ENCODE measurements around the gene DLGAP1.

DLGAP1 gene

DNA sequence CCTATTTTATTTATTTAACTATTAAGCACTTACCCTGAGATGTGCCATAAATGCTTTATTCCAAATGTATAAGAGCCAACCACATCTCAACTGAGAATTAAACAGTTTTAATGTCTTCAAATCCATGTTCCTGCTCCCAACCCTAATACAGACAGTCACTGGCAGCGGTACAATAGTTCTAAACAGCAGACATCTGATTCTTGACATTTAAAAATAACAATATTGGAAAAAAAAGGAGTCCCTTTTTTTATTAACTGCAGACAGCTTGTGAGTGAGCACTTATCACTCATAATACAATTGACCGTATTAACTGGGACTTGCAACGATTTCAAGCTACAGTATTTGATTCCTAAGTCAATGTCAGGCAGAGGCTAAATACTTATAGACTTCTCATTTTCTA is 580.5 kb downstream of the DLGAP1 start:
- no peak overlapping the region for H3K27ac ChIP-seq (ENCODE audit: poor library complexity, severe bottlenecking)
- no peaks in the 10 kb centered on the region for H3K36me3 ChIP-seq (ENCODE audit: low read depth)
- no peaks in the 10 kb centered on the region for H3K4me1 ChIP-seq (ENCODE audit: insufficient read depth, poor library complexity, severe bottlenecking)
- DNase-seq (ENCODE audit: low spot score) (no peak), ATAC-seq (ENCODE audit: low read depth) (no peak)
- no peaks in the 10 kb centered on the region for H3K27me3 ChIP-seq (ENCODE audit: insufficient read depth, poor library complexity, severe bottlenecking)
- TF ChIP-seq, protein P1, sequence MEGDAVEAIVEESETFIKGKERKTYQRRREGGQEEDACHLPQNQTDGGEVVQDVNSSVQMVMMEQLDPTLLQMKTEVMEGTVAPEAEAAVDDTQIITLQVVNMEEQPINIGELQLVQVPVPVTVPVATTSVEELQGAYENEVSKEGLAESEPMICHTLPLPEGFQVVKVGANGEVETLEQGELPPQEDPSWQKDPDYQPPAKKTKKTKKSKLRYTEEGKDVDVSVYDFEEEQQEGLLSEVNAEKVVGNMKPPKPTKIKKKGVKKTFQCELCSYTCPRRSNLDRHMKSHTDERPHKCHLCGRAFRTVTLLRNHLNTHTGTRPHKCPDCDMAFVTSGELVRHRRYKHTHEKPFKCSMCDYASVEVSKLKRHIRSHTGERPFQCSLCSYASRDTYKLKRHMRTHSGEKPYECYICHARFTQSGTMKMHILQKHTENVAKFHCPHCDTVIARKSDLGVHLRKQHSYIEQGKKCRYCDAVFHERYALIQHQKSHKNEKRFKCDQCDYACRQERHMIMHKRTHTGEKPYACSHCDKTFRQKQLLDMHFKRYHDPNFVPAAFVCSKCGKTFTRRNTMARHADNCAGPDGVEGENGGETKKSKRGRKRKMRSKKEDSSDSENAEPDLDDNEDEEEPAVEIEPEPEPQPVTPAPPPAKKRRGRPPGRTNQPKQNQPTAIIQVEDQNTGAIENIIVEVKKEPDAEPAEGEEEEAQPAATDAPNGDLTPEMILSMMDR (IDR thresholded peaks at IDR 0.05; ENCODE audit: poor library complexity, severe bottlenecking) = no peak
- no peak overlapping the region for H3K4me3 ChIP-seq (ENCODE audit: severe bottlenecking)
- peaks cover 2% of the 10 kb centered on the region for H3K9me3 ChIP-seq (ENCODE audit: severe bottlenecking)

GRCh38 chr18:3874125-3874524 is 581.0 kb downstream of the DLGAP1 start:
- Histone ChIP-seq H3K4me1 (ENCODE audit: insufficient read depth, poor library complexity, severe bottlenecking) (no peaks in the 10 kb centered on the region), H3K9me3 (ENCODE audit: severe bottlenecking) (peaks cover 2% of the 10 kb centered on the region), H3K4me3 (ENCODE audit: severe bottlenecking) (no peak overlapping the region), H3K27ac (ENCODE audit: poor library complexity, severe bottlenecking) (no peak overlapping the region), H3K36me3 (ENCODE audit: low read depth) (no peaks in the 10 kb centered on the region), H3K27me3 (ENCODE audit: insufficient read depth, poor library complexity, severe bottlenecking) (no peaks in the 10 kb centered on the region)
- ATAC-seq (ENCODE audit: low read depth) (no peak), DNase-seq (ENCODE audit: low spot score) (no peak)
- TF ChIP-seq, protein P1 (IDR thresholded peaks at IDR 0.05; ENCODE audit: poor library complexity, severe bottlenecking) = no peak

GRCh38 chr18:3873698-3874097 is 581.4 kb downstream of the DLGAP1 start:
- no peaks in the 10 kb centered on the region for H3K36me3 ChIP-seq (ENCODE audit: low read depth)
- ATAC-seq (ENCODE audit: low read depth) (no peak), DNase-seq (ENCODE audit: low spot score) (no peak)
- no peak overlapping the region for H3K4me3 ChIP-seq (ENCODE audit: severe bottlenecking)
- TF ChIP-seq, protein P1 (IDR thresholded peaks at IDR 0.05; ENCODE audit: poor library complexity, severe bottlenecking) = no peak
- H3K4me1 ChIP-seq (ENCODE audit: insufficient read depth, poor library complexity, severe bottlenecking) = no peaks in the 10 kb centered on the region
- no peak overlapping the region for H3K27ac ChIP-seq (ENCODE audit: poor library complexity, severe bottlenecking)
- no peaks in the 10 kb centered on the region for H3K27me3 ChIP-seq (ENCODE audit: insufficient read depth, poor library complexity, severe bottlenecking)
- peaks cover 2% of the 10 kb centered on the region for H3K9me3 ChIP-seq (ENCODE audit: severe bottlenecking)

DNA sequence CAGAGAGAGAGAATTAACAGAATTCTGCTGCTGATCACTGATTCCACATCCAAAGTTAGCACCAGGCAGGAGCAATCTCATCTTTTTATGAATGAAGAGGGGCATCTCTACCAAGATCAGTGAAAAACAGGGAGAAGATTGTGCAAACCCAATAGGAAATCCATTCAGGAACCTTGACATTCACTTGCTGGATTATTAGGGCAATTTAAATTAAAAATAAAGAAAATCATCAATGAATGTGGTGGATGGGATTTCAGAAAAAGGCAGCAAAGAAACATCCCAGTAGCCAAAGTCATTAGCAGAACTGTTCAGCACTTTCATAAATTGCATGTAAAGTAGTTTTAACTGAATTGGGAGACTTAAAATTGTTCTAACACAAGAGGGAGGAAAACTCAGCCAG is 581.9 kb downstream of the DLGAP1 start:
- Histone ChIP-seq H3K4me1 (ENCODE audit: insufficient read depth, poor library complexity, severe bottlenecking) (no peaks in the 10 kb centered on the region), H3K9me3 (ENCODE audit: severe bottlenecking) (peaks cover 2% of the 10 kb centered on the region), H3K27ac (ENCODE audit: poor library complexity, severe bottlenecking) (no peak overlapping the region), H3K4me3 (ENCODE audit: severe bottlenecking) (no peak overlapping the region), H3K36me3 (ENCODE audit: low read depth) (no peaks in the 10 kb centered on the region), H3K27me3 (ENCODE audit: insufficient read depth, poor library complexity, severe bottlenecking) (no peaks in the 10 kb centered on the region)
- ATAC-seq (ENCODE audit: low read depth) (no peak), DNase-seq (ENCODE audit: low spot score) (no peak)
- TF ChIP-seq, protein P1 (IDR thresholded peaks at IDR 0.05; ENCODE audit: poor library complexity, severe bottlenecking) = no peak

DNA sequence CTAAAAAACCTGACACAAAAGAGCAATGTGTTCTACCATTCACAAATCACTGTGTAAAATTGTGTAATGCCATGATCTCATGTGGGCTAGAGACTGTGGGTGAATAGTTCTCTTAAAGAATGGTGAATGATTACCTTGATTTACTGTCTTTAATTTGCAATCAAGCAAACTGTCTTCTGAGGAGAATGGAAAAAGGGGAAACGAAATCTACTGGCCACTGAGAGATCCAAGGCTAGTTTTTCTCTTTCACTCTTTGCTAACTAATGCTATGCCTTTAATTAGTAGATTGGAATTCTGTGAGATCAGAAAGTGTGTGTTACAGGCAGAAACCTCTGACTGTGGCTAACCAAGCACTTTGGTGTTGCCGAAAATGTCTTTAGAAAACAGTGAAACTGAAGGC is 582.5 kb downstream of the DLGAP1 start:
- Histone ChIP-seq H3K9me3 (ENCODE audit: severe bottlenecking) (peaks cover 2% of the 10 kb centered on the region), H3K27me3 (ENCODE audit: insufficient read depth, poor library complexity, severe bottlenecking) (no peaks in the 10 kb centered on the region), H3K4me1 (ENCODE audit: insufficient read depth, poor library complexity, severe bottlenecking) (no peaks in the 10 kb centered on the region), H3K4me3 (ENCODE audit: severe bottlenecking) (no peak overlapping the region), H3K36me3 (ENCODE audit: low read depth) (no peaks in the 10 kb centered on the region), H3K27ac (ENCODE audit: poor library complexity, severe bottlenecking) (no peak overlapping the region)
- ATAC-seq (ENCODE audit: low read depth) = no peak
- DNase-seq (ENCODE audit: low spot score) = no peak
- TF ChIP-seq, protein P1 (IDR thresholded peaks at IDR 0.05; ENCODE audit: poor library complexity, severe bottlenecking) = no peak

All from RWPE2 (cell line).